Measurements from ENCODE around the gene GOSR2.
"Not testable (repeated sequence)": the region's sequence is repeated elsewhere in the genome, so short reads cannot be mapped to it uniquely, and the experiment has no call there.

Gene GOSR2

DNA sequence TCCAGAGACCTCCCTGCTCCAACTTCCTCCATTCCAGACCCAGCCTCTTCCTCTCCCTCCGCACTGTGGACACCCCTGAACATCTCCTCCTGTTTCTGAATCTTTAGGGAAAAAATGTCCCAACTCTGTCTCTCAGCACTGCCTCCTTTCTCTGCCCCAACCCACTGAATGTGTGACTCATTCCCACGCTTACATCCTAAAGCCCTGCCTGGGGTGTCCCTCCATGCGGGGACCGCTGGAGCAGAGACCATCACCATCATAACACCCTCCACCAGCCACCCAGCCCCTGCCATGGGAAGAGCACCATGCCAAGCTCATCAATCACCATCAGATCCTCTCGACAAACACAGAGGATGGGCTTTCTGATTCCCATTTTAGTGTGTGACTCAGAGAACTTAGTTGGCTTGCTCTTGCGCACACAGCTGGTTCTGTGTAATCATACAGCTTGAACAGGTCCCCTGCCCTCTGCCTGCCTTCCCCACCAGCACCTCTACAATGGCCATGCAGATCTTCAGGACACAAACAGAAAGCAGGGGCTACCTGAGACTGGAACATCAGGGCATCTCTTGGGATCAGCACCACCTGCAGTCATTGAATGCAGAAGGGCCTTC lies 45.4 kb downstream of the GOSR2 start:
- no peak for DNase-seq

DNA sequence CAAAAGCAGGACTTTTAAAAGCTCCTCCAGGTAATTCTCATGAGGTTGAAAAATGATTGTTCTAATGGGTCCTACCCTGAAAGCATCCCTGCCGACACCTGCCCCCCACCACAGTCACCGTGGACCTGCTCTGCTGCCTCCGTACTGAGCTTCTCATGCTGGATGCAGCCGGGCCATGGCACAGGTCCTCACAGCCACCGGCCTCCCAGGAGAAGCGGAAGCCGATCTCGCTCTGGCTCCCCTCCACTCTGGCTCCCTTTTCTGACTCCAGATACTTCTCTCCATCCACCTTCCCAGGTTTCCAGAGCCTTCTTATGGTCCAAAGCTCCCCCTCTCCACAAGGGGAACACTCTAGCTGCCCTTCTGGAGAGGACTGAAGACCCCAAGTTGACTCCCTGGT lies 45.9 kb downstream of the GOSR2 start:
- DNase-seq = no peak

DNA sequence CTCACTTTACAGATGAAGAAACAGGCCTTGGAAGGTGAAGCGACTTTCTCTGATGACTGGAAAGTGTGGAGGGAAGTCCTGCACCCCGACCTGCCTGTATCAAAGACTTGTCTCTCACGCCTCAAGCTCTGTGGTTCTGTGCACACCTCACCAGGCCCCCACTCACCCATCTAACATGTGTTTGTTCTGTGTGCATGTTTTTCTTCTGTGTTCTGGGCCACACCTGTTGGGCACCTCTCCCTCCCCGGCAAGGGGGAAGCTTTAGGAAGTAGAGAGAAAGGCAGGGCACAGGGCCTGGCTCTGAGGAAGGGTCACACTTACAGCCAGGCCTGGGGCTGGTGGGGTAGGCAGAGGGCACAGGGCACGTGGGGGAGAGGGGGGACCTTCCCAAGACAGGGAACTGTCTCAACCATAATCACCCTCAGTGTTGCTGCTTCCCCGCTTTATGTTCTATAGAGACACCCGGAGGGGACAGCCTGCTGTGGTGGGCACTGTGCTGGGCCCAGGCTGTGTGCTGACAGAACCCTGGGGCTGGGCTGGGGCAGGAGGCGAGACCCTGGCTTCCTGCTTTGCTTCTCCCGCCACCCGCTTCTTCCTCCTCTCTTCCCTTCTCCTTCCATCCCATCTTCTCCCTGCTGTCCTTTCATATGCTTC lies 48.8 kb downstream of the GOSR2 start:
- DNase-seq = no peak

DNA sequence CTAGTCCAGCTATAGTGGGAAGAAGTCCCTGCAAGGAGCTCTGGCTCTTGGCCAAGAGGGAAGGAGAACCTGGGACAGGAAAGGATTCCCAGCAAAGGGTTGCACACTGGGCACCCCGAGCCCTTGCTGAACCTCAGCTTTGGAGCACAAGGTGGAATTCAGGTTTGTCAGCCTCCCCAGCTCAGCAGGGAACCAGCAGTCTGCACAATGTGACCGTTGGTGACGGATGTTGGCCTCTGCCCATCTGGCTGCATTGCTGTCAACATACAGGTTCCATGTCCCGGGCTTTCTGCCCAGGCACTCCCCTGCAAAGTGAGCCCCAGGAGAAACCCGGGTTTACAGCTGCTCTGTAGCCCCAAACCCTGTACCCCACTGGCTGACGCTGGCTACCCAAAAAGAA lies 49.4 kb downstream of the GOSR2 start:
- DNase-seq = no peak

DNA sequence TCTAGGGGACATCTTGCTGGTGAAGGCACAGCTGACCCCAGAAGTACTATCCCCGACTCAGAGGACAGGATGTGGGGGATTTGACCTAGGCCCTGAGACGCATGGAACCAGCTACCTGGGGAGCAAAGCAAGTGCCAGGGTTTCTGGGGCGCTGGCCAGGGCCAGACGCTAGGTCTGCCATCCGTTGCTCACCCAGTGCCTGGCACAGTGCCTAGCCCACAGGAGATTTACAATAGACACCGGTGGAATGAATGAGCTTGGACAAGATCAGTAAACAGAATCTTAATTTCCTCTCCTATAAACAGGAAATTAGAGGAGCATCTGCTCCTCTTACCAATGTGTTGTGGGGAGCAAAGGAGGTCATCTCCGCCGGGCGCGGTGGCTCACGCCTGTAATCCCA lies 51.1 kb downstream of the GOSR2 start:
- DNase-seq = no peak

- no peak for DNase-seq
These were observed 52.3 kb downstream of the GOSR2 start for GRCh38 chr17:46975287-46975686.

DNA sequence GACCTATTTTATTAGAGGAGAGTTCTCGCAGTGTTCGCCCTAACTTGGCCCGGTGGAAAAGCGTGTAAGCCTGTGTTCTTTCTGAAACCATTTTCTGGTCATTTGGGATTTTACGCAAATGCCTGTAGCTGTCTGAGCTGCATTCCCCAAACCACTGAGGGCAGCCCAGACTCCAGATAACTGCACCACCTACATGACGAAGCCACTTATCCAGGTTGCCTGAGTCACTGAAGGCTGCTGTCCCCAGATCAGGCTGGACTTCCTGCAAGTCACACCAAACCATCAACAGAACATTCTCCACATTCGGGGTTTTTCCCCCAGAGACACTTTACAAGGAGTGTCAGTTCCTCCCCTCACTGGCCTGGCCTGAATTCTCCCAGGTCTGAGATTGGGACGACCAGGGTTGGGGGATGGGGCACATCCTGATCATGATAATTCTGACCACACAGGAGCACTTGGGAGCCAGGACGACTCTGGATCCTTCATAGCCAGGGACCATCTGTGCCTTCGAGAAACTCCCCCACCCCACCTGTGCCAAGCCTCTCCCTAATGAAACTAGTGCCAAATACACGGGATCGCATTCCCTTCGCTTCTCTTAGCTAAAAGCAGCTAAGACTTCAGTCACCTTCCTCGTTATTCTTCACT lies 53.8 kb downstream of the GOSR2 start:
- no peak for DNase-seq

DNA sequence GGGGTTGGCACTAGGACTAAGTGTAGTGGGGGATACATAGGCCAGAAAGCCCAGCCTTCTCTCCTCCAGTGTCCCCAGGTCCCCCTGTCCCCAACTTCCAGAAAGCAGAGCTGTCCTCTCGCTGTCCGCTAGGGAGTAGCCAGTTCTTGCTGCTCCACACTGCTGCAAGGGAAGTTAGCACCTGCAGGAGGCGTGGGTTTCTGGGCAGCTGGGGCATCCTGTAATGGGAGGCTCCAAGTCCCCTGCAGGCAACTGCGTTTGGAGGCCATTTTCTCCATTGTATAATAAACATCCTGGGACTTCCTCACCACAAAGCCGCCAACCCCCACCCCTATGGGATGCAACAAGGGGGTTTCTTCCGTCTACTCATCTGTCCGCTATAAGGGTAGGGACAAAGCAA lies 54.4 kb downstream of the GOSR2 start:
- no peak for DNase-seq

DNA sequence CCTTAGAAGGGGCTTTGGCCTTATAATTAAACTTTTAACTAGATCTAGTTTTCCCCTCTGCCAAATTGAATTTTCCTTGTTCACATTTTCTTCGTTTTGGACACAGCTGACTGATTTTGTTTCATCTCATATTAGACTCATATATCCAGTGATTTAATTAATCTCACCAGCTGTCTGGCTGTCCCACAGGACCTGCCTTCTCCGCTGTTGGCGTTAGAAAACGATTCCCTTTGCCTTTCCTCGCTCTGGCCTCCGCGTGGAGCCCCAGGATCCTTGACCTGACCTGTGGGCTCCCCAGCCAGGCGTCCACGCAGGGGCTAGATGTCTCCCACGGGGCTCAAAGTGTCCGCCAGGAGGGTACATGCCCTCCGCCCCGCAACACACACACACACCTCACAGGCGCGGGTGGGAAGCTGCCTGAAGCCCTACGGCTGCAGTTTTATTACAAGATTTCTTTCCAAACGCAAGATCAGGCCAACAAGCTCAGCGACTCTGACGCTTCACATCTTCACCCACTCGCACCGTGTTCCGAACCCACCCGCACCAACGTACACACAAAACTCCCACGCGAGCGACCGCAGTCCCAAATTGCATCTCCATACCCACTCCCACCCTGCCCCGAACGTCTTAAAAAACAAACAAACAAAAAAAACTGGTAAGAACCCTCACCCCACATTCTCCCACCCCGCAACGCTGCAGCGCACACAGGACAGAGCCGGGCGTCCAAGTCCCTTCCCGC lies 55.0 kb downstream of the GOSR2 start:
- no peak for DNase-seq

GRCh38 chr17:46978489-46979146 lies 55.7 kb downstream of the GOSR2 start:
- no peak for DNase-seq

DNA sequence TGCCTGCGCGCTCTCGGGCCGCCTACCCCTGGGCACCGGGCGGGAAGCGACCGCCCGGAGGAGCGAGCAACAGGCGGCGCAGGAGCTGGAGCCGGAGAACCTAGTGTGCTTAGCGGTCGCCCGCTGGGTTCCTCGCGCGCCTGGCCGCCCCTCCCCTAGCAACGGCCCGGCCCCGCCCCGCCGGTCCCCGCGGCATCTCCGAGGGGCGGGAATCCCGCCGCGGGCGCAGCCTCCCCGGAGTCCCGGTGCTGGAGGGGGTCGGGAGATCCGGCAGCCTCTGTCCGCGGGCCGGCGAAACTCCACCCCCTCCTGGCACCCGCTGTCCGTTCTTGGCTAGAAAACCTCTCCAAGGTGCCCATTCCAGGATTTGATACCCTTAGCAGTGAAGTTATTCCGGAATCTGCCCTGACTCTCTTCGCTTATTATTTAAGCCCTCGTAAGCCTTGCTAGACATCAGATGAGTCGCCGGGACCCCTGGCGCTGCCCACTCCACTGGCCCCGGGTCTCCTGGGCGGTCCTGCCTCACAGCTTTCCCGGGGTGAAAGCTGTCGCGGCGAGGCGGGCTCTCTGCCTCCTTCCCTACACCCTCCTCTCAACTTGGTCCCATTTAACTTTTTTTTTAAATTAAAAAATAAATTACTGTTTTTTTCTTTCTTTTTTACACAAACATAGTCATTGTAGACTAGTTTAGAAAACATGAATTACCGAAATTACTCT lies 56.3 kb downstream of the GOSR2 start, which contains the start of gene RPRML:
Gene RPRML (minus strand): TSS at position 107 of the 717 bp plus-strand sequence. CDS start 246 bp downstream, outside the sequence.
- no peak for DNase-seq

- no peak for DNase-seq
These were observed 59.6 kb downstream of the GOSR2 start for GRCh38 chr17:46982577-46982976.

DNA sequence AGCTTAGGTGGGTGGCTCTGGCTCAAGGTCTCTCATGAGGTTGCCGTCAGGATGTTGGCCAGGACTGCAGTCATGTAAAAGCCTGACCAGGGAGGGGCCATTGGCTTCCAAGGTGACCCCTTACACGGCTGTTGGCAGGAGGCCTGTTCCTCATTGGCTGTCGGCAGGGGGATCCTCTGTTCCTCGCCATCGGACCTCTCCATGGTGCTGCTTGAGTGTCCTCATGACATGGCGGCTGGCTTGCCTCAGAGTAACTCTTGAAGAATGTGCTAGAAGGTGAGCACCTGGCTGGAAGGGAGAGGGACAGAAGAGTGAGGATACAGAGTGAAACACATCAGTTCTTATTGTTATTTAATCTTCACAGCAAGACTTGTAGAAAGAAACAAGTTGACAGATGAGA lies 60.8 kb downstream of the GOSR2 start:
- no peak for DNase-seq

DNA sequence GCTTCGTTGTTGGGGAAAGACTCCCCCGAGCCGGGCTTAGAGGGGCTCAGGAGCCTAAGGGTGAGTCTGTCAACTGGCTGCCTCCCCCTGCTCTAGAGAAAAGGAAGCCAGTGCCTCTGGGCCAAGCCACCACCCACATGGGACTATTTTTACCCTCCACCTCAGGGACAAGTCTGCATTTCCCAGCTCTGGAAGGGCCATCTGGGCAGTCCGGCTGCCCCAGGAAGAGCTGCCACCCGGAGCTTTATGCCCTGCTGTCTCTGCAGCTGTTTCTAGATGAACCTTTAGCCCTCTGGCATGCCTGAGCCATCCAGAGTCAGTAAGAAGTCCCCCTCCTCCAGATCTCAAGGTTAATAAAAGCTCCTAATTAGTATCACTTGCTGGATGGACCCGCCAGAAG lies 61.4 kb downstream of the GOSR2 start:
- no peak for DNase-seq

GRCh38 chr17:46984892-46985291 lies 61.9 kb downstream of the GOSR2 start:
- no peak for DNase-seq

- DNase-seq = no peak
These were observed 63.4 kb downstream of the GOSR2 start for GRCh38 chr17:46986366-46986765.

DNA sequence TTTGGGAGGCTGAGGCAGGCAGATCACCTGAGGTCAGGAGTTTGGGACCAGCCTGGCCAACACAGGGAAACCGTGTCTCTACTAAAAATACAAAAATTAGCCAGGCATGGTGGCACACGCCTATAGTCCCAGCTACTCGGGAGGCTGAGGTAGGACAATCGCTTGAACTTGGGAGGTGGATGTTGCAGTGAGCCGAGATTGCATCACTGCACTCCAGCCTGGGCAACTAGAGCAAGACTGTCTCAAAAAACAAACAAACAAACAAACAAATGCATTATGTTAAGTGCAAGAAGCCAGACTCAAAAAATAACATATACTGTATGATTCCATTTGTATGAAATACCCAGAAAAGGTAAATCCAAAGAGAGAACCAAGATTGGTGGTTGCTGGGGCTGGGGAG lies 65.0 kb downstream of the GOSR2 start:
- DNase-seq = not testable (repeated sequence)

GRCh38 chr17:46989637-46990431 lies 66.9 kb downstream of the GOSR2 start:
- no peak for DNase-seq

GRCh38 chr17:46991617-46992016 lies 68.7 kb downstream of the GOSR2 start:
- DNase-seq = no peak

All from activated gamma-delta T cell (primary cell).